GM23248 (cell line): ENCODE data around the gene NDST4. TPM values are rescaled to one million over a fixed set of nuclear protein-coding genes. Genes with fewer than 3 reads are reported as not detected.
A peak's percentile ranks its signal among the peaks of the same experiment; 100 is the strongest.

Experiments used
- DNase-seq: peaks from one replicate; pipeline ENCODE4 v3.0.0-alpha.2; 2015
- H2AFZ ChIP-seq: fragments of 200-600 bp; sonication (generic); 2 replicates; pipeline ENCODE4 v1.6.1; 2016; ENCODE audit warnings: antibody characterized with exemption
- H3F3A ChIP-seq: fragments of 200-600 bp; sonication (generic); 2 replicates; pipeline ENCODE4 v1.6.1; 2016; ENCODE audit warnings: mild to moderate bottlenecking, antibody characterized with exemption, mixed run types; ENCODE audit not compliant: insufficient read depth
- H3K27ac ChIP-seq: fragments of 200-600 bp; sonication (generic); 2 replicates; pipeline ENCODE4 v1.5.1; 2016; ENCODE audit warnings: mild to moderate bottlenecking
- H3K27me3 ChIP-seq: fragments of 200-600 bp; sonication (generic); replicated peaks from 2 replicates; pipeline ENCODE4 v1.6.1; 2016; ENCODE audit warnings: mild to moderate bottlenecking; ENCODE audit not compliant: insufficient read depth
- H3K36me3 ChIP-seq: fragments of 200-600 bp; sonication (generic); 2 replicates; pipeline ENCODE4 v1.6.1; 2016; ENCODE audit warnings: low read depth, mild to moderate bottlenecking
- H3K4me1 ChIP-seq: fragments of 200-600 bp; sonication (generic); 2 replicates; pipeline ENCODE4 v1.6.1; 2016; ENCODE audit warnings: mild to moderate bottlenecking; ENCODE audit not compliant: insufficient read depth
- H3K4me2 ChIP-seq: fragments of 200-600 bp; sonication (generic); one replicate; pipeline ENCODE4 v1.6.1; 2016; ENCODE audit warnings: mild to moderate bottlenecking; ENCODE audit not compliant: unreplicated experiment
- H3K4me3 ChIP-seq: fragments of 200-600 bp; sonication (generic); 2 replicates; pipeline ENCODE4 v1.5.1; 2016; ENCODE audit warnings: mild to moderate bottlenecking
- H3K79me2 ChIP-seq: fragments of 200-600 bp; sonication (generic); 2 replicates; pipeline ENCODE4 v1.6.1; 2016; ENCODE audit warnings: mild to moderate bottlenecking; ENCODE audit not compliant: insufficient read depth
- H3K9ac ChIP-seq: fragments of 200-600 bp; sonication (generic); 2 replicates; pipeline ENCODE4 v1.6.1; 2016; ENCODE audit warnings: mild to moderate bottlenecking
- H3K9me2 ChIP-seq: fragments of 200-600 bp; sonication (generic); 2 replicates; pipeline ENCODE4 v1.6.1; 2016; ENCODE audit warnings: mixed run types, mild to moderate bottlenecking, moderate library complexity; ENCODE audit not compliant: insufficient read depth
- H3K9me3 ChIP-seq: fragments of 200-600 bp; sonication (generic); one replicate; pipeline ENCODE4 v1.6.1; 2017; ENCODE audit warnings: low read depth
- H4K20me1 ChIP-seq: fragments of 200-600 bp; sonication (generic); 2 replicates; pipeline ENCODE4 v1.6.0; 2016; ENCODE audit not compliant: insufficient read depth
- EZH2 ChIP-seq: fragments of 200-600 bp; sonication (generic); IDR thresholded peaks from 2 replicates; pipeline ENCODE4 v1.6.1; 2018; ENCODE audit warnings: antibody characterized with exemption, mild to moderate bottlenecking; ENCODE audit not compliant: insufficient read depth, poor library complexity, severe bottlenecking
- EZH2phosphoT487 ChIP-seq: fragments of 200-600 bp; sonication (generic); IDR thresholded peaks from 2 replicates; pipeline ENCODE4 v1.6.1; 2018; ENCODE audit warnings: antibody characterized with exemption, moderate library complexity, mild to moderate bottlenecking, low read depth; ENCODE audit not compliant: insufficient read depth
- WGBS, 2 experiments: methylation state at CpG; one replicate each; pipeline ENCODE4 v1.1.6; 2015 to 2017; ENCODE audit warnings: low lambda C conversion rate in 2 of 2, low coverage in 1 of 2; ENCODE audit errors: missing lambda C conversion rate in 2 of 2; 5-methylcytosine and 5-hydroxymethylcytosine counted together
- in situ Hi-C: fragments of 300-500 bp; cut with MboI; formaldehyde crosslinking; loops from 2 replicates; pipeline ENCODE4 v1.15.0; 2020
- polyA plus RNA-seq: library from polyadenylated mRNA; unstranded; fragments of >200 nt; fragmentation: Nextera tagmentation; extraction: Ambion mirVana; gene quantifications from 2 replicates; pipeline ENCODE4 v1.2.1, GENCODE V29; 2016
- total RNA-seq: library from RNA; depleted of rRNA; stranded (reverse); fragments of >200 nt; shearing (Covaris generic); gene quantifications from 2 replicates; pipeline ENCODE4 v1.2.3, GENCODE V29; 2014; rRNA removed

Gene NDST4
- not detected in 2 replicates for total RNA-seq
- polyA plus RNA-seq = not detected in 2 replicates

DNA sequence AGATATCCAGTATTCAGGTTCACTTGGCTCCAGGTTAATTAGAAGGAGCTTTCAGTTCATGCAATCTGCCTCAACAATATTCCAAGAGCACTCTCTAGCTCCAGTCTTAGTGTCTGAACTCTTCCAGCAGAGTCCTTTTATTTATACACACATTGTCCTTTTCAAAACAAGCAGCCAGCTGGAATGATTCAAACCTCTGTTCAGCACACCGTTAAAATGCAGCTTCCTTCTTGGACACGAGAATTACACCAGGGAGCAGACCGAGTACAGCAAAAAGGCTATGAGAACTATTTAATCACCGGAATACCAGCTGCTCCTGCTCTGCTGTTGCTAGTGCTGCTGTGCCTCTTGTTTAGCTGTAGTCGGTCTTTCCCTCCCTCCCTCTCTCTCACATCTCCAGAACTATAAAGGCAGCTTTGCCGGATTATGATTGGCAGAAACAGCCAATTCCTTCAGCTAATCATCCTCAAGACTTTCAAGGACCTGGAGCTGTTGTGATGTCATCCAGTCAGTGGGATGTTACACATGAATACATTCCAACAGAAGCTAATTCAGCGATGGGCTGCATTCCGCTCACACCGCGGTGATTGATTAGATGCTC, at the start of gene NDST4:
NDST4 (minus strand) TSS at position 115 of the 601 bp plus-strand sequence. CDS start 36,584 bp downstream, outside the sequence.
- in situ Hi-C loops = loop anchor here (25.0 kb wide), 1 partner anchor 424 kb away; no protein-coding TSS in a partner anchor
- no peaks in the 10 kb centered on the region for H3K79me2 ChIP-seq

DNA sequence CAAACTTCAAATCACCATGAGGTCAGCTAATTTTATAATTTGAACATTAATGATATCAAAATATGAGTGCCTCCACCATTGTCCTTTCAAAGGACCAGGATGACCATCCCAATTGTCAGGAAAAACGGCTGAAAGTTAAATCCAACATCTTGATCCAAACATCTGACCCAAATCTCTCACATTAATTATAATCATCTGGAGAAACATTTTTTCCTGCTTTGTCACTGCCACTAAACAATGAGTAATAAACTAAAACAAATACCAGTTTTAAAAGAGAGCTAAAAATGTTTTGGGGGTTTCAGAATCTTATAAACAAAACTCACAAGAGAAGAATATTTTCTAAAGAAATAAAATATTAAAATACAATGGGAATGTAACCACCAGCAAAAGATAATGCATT, 45.7 kb upstream of the NDST4 start:
- no peak for TF ChIP-seq EZH2phosphoT487
- TF ChIP-seq EZH2 = no peak
- in situ Hi-C loops = no loop called here
- Histone ChIP-seq H2AFZ (0 out of 2 replicates have a peak overlapping the region, but pooled peaks have one; percentile 4), H3K4me2 (peak overlapping the region; percentile 78), H3K36me3 (no peaks in the 10 kb centered on the region), H3K79me2 (no peaks in the 10 kb centered on the region), H3F3A (peaks cover 9% of the 10 kb centered on the region; the same call in 1 of the 2 replicates), H3K27ac (peak overlapping the region; percentile 40), H3K4me1 (peaks cover 24% of the 10 kb centered on the region), H3K27me3 (no peaks in the 10 kb centered on the region), H4K20me1 (no peaks in the 10 kb centered on the region), H3K4me3 (peak overlapping the region; percentile 21; the same call in 1 of the 2 replicates), H3K9me2 (no peaks in the 10 kb centered on the region), H3K9me3 (no peaks in the 10 kb centered on the region), H3K9ac (0 out of 2 replicates have a peak overlapping the region, but pooled peaks have one; percentile 5)
- WGBS, 2 experiments = 0 to 3% methylated on average over 1 of the region's 1 CpG
- peak; percentile 68 for DNase-seq

More for the DNA sequence above, at the start of gene NDST4:
- Histone ChIP-seq H3K9me2 (no peaks in the 10 kb centered on the region), H3F3A (peaks cover 9% of the 10 kb centered on the region; the same call in 1 of the 2 replicates), H3K4me3 (peak within 1 kb of the TSS; percentile 61), H3K9me3 (no peaks in the 10 kb centered on the region), H3K27me3 (no peaks in the 10 kb centered on the region), H3K4me2 (peak within 1 kb of the TSS; percentile 77), H2AFZ (peak within 1 kb of the TSS; percentile 72), H3K36me3 (no peaks in the 10 kb centered on the region), H4K20me1 (no peaks in the 10 kb centered on the region), H3K27ac (no peak within 1 kb of the TSS), H3K4me1 (no peaks in the 10 kb centered on the region), H3K9ac (peak within 1 kb of the TSS; percentile 31)
- no peak for TF ChIP-seq EZH2
- TF ChIP-seq EZH2phosphoT487 = no peak
- 2 to 4% methylated on average over 10 of the region's 10 CpGs for WGBS, 2 experiments
- DNase-seq = peak; percentile 54

DNA sequence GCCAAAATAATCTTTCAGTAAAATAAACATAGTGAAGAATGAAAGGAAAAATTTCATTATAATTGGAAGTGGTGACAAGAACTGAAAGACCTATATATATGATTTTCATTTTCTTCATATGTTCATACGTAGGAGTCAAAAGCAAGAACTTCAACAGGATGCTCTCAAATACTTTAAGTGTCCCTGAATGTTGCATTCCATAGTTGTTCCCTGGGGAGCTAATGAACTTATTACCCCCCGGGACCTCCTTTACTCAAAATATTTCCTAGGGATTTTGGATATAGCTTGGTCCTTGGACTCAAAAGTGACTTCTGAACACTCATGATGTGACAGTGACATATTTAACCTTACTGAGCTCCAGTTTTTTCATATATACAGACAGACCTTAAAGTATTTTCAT, 44.9 kb upstream of the NDST4 start:
- 90% methylated on average over 2 of the region's 2 CpGs for WGBS, 2 experiments
- Histone ChIP-seq H2AFZ (no peak overlapping the region), H4K20me1 (no peaks in the 10 kb centered on the region), H3K9me2 (no peaks in the 10 kb centered on the region), H3K4me2 (no peak overlapping the region), H3K4me3 (no peak overlapping the region), H3K36me3 (no peaks in the 10 kb centered on the region), H3K27me3 (no peaks in the 10 kb centered on the region), H3K27ac (no peak overlapping the region), H3K79me2 (no peaks in the 10 kb centered on the region), H3K4me1 (peaks cover 24% of the 10 kb centered on the region), H3K9ac (no peak overlapping the region), H3F3A (peaks cover 9% of the 10 kb centered on the region; the same call in 1 of the 2 replicates), H3K9me3 (no peaks in the 10 kb centered on the region)
- DNase-seq = no peak
- no peak for TF ChIP-seq EZH2
- no peak for TF ChIP-seq EZH2phosphoT487
- in situ Hi-C loops = no loop called here

DNA sequence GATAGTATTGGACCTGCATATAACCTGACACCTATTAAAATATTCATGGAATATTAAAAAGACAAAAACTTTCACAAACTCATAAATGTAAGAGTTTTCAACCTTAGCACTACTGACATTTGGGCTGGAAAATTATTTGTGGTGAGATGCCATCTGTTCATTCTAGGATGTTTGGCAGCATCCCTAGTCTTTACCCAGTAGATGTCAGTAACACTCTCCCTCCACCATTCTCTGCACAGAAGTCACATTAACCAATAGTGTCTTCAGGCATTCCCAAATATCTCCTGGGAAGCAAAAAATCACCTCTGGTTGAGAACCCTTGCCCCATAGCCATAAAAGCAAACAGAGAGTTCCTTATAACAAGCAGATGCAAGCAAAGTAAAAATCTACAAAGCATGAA, 41.4 kb upstream of the NDST4 start:
- Histone ChIP-seq H4K20me1 (no peaks in the 10 kb centered on the region), H3K9ac (no peak overlapping the region), H2AFZ (no peak overlapping the region), H3K27me3 (no peaks in the 10 kb centered on the region), H3K36me3 (no peaks in the 10 kb centered on the region), H3K9me3 (no peaks in the 10 kb centered on the region), H3K4me3 (no peak overlapping the region), H3K79me2 (no peaks in the 10 kb centered on the region), H3K4me1 (peaks cover 18% of the 10 kb centered on the region), H3F3A (peaks cover 9% of the 10 kb centered on the region; the same call in 1 of the 2 replicates), H3K27ac (no peak overlapping the region), H3K4me2 (no peak overlapping the region), H3K9me2 (no peaks in the 10 kb centered on the region)
- peak; percentile 60 for DNase-seq
- TF ChIP-seq EZH2 (no peak), EZH2phosphoT487 (no peak)
- in situ Hi-C loops = no loop called here

DNA sequence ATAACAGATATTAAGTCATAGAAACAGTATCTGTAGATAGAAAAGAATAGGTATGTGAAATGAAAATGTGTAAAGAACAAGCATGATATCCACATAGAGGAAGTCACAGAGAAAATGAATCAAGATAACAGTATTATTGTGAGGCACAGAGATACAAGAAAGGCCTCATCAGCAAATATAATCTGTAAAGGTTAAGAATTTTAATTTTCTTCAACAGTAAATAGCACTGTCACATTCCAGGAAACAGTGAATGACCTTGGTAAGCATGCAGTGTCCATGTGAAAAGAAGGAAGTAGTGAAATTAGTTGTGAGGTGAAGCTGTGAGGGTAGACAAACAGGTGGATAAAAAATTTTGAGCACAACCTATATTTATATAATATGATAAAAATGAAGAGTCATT, 39.5 kb upstream of the NDST4 start:
- no peaks in the 10 kb centered on the region for H3K27me3 ChIP-seq
- no peak overlapping the region for H3K4me2 ChIP-seq
- H3K4me1 ChIP-seq = no peaks in the 10 kb centered on the region
- no peak overlapping the region for H3K27ac ChIP-seq
- no peak overlapping the region for H3K4me3 ChIP-seq
- in situ Hi-C loops = no loop called here
- no peaks in the 10 kb centered on the region for H3K36me3 ChIP-seq
- H3K9me3 ChIP-seq = no peaks in the 10 kb centered on the region
- H3K79me2 ChIP-seq = no peaks in the 10 kb centered on the region
- H3K9ac ChIP-seq = no peak overlapping the region
- H3F3A ChIP-seq = no peaks in the 10 kb centered on the region
- no peaks in the 10 kb centered on the region for H3K9me2 ChIP-seq
- H2AFZ ChIP-seq = no peak overlapping the region
- no peaks in the 10 kb centered on the region for H4K20me1 ChIP-seq
- TF ChIP-seq EZH2phosphoT487 = no peak
- no peak for TF ChIP-seq EZH2
- DNase-seq = no peak
